Measurements from ENCODE around the gene KIAA1191. TPM values are rescaled to one million over a fixed set of nuclear protein-coding genes. Genes with fewer than 3 reads are reported as not detected.

Gene KIAA1191
- total RNA-seq, 4 donors from 2014 or later = 77.6 to 96.5 (median 83.3) TPM

DNA sequence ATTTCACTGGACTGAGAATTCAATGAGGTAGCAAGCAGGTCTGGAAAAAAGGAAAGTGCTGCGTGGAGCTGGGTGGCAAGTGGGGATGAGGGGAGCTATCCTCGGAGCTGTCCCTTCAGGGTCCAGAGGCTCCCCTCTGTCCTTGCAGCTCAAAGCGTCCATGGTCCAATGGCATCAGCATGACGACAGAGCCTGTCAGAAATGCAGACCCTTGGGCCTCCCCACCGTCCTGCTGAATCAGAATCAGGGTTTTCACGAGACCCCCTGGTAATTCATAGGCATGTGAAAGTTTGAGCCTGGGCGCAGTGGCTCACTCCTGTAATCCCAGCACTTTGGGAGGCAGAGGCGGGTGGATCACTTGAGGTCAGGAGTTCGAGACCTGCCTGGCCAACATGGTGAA, 32.5 kb upstream of the KIAA1191 start:
- Histone ChIP-seq H3K9me3 (no peaks in the 10 kb centered on the region), H3K27me3 (no peaks in the 10 kb centered on the region), H3K27ac (no peak overlapping the region), H3K4me1 (peaks cover 0 to 5% (median 2%) of the 10 kb centered on the region in 4 donors), H3K36me3 (peaks cover 0 to 74% (median 0%) of the 10 kb centered on the region in 3 donors), H3K4me3 (no peak overlapping the region)
- DNase-seq = no peak
- TF ChIP-seq, protein P1, sequence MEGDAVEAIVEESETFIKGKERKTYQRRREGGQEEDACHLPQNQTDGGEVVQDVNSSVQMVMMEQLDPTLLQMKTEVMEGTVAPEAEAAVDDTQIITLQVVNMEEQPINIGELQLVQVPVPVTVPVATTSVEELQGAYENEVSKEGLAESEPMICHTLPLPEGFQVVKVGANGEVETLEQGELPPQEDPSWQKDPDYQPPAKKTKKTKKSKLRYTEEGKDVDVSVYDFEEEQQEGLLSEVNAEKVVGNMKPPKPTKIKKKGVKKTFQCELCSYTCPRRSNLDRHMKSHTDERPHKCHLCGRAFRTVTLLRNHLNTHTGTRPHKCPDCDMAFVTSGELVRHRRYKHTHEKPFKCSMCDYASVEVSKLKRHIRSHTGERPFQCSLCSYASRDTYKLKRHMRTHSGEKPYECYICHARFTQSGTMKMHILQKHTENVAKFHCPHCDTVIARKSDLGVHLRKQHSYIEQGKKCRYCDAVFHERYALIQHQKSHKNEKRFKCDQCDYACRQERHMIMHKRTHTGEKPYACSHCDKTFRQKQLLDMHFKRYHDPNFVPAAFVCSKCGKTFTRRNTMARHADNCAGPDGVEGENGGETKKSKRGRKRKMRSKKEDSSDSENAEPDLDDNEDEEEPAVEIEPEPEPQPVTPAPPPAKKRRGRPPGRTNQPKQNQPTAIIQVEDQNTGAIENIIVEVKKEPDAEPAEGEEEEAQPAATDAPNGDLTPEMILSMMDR (IDR thresholded peaks at IDR 0.05) = no peak
- no peak for TF ChIP-seq POLR2A (IDR thresholded peaks at IDR 0.05)

DNA sequence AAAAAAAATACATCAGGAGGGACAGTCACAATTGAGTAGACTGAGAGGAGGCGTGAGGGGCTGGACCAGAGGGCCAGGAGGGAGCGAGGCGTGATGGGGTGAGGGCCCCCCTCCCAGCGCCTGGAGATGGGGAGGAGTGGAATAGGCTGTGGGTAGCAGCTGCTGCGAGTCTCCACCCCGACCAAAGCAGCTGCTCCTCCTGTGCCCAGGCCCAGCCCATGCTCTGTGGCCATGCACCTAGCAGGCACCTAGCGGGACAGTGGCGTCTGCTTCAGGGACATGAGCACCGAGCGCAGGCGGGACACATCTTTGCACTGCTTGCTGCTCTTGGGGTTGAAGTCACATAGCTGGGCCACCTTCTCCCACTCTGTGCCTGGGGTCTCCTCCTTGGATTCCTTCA, 31.0 kb upstream of the KIAA1191 start:
- Histone ChIP-seq H3K4me3 (no peak overlapping the region), H3K4me1 (peaks cover 0 to 7% (median 4%) of the 10 kb centered on the region in 4 donors), H3K9me3 (no peaks in the 10 kb centered on the region), H3K27me3 (no peaks in the 10 kb centered on the region), H3K27ac (no peak overlapping the region), H3K36me3 (peaks cover 0 to 65% (median 0%) of the 10 kb centered on the region in 3 donors)
- DNase-seq = no peak
- no peak for TF ChIP-seq POLR2A (IDR thresholded peaks at IDR 0.05)
- TF ChIP-seq, protein P1 (IDR thresholded peaks at IDR 0.05) = no peak

DNA sequence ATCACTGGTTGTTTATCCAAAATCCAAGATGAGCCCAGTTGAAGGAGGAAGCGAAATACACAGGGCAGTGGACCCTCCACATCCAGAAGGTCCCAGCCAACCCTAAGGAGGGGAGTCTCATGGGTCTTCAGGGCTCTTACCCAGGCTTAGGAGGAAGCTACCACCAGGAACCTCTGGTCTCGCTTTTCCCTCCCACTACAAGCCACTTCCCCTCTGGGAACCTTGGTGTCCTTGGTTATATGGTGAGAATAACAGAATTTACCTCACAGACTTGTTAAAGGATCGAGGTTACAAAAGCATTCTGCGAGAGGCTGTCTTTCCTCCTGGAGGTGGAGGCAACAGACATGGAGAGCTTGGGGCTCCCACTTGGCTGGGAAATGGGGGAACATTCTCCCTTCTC, 30.4 kb upstream of the KIAA1191 start:
- H3K27me3 ChIP-seq = no peaks in the 10 kb centered on the region
- peaks cover 0 to 61% (median 0%) of the 10 kb centered on the region in 3 donors for H3K36me3 ChIP-seq
- no peak for DNase-seq
- no peak overlapping the region for H3K27ac ChIP-seq
- no peaks in the 10 kb centered on the region for H3K9me3 ChIP-seq
- no peak overlapping the region for H3K4me3 ChIP-seq
- peaks cover 0 to 13% (median 7%) of the 10 kb centered on the region in 4 donors for H3K4me1 ChIP-seq
- TF ChIP-seq, protein P1 (IDR thresholded peaks at IDR 0.05) = no peak
- no peak for TF ChIP-seq POLR2A (IDR thresholded peaks at IDR 0.05)

DNA sequence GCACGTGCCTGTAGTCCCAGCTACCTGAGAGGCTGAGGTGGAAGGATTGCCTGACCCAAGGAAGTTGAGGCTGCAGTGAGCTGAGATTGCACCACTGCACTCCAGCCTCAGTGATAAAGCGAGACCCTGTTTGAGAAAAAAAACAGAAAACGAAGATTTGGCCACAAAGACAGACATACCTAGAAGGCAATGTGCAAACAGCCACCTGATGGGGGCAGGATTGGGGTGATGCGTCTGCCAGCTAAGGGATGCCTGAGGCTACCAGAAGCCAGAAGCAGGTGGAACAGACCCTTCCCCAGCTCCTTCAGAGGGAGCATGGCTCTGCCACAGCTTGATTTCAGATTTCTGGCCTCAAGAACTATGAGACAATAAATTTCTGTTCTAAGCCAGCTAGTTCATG, 29.9 kb upstream of the KIAA1191 start:
- Histone ChIP-seq H3K4me1 (peaks cover 0 to 18% (median 7%) of the 10 kb centered on the region in 4 donors), H3K9me3 (no peaks in the 10 kb centered on the region), H3K4me3 (no peak overlapping the region), H3K27me3 (no peaks in the 10 kb centered on the region), H3K36me3 (peaks cover 0 to 56% (median 0%) of the 10 kb centered on the region in 3 donors), H3K27ac (no peak overlapping the region)
- no peak for TF ChIP-seq POLR2A (IDR thresholded peaks at IDR 0.05)
- TF ChIP-seq, protein P1 (IDR thresholded peaks at IDR 0.05) = no peak
- no peak for DNase-seq

DNA sequence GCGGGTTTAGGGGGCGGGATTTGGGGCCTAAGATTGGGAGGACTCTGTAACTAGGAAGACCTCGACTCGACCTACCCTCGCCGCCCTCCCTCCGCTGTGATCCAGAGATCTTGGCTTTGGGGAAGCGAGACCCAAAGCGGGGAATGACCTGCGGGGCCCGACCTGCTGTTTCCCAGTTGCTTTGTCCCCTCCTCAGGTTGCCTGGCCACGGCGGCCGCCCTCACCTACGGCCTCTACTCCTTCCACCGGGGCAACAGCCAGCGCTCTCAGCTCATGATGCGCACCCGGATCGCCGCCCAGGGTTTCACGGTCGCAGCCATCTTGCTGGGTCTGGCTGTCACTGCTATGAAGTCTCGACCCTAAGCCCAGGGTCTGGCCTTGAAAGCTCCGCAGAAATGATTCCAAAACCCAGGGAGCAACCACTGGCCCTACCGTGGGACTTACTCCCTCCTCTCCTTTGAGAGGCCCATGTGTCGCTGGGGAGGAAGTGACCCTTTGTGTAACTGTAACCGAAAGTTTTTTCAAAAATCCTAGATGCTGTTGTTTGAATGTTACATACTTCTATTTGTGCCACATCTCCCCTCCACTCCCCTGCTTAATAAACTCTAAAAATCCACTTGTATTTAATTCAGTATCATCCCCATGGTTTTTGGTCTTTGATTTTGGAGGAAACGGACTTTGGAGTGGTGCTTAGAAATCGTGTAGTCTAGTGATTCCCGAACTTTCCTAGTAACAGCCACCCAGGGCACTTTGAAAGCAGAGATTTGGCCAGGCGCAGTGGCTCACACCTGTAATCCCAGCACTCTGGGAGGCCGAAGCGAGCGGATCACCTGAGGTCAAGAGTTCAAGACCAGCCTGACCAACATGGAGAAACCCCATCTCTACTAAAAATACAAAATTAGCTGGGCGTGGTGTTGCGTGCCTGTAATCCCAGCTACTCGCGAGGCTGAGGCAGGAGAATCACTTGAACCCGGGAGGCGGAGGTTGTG, 27.9 kb upstream of the KIAA1191 start:
- no peak for DNase-seq
- Histone ChIP-seq H3K36me3 (peaks cover 0 to 50% (median 0%) of the 10 kb centered on the region in 3 donors), H3K4me1 (peaks cover 0 to 21% (median 7%) of the 10 kb centered on the region in 4 donors), H3K4me3 (peak overlapping the region; percentile 51 to 92 (median 73)), H3K27me3 (no peaks in the 10 kb centered on the region), H3K9me3 (no peaks in the 10 kb centered on the region), H3K27ac (peak overlapping the region; percentile 86 to 98 (median 95))
- TF ChIP-seq, protein P1 (IDR thresholded peaks at IDR 0.05) = no peak
- TF ChIP-seq POLR2A (IDR thresholded peaks at IDR 0.05) = peak; percentile 84 to 92

Measured in Peyer's patch (tissue), 4 donors.